ENCODE data around the gene TPCN1. TPM values are rescaled to one million over a fixed set of nuclear protein-coding genes. Genes with fewer than 3 reads are reported as not detected.
A peak's percentile ranks its signal among the peaks of the same experiment; 100 is the strongest.

The TPCN1 gene
- total and polyA plus RNA-seq, 2 of the 13 experiments (the other 11 are each of a cell fraction or from before 2014, with no cell fraction given) = 8.0 to 26.8 TPM

DNA sequence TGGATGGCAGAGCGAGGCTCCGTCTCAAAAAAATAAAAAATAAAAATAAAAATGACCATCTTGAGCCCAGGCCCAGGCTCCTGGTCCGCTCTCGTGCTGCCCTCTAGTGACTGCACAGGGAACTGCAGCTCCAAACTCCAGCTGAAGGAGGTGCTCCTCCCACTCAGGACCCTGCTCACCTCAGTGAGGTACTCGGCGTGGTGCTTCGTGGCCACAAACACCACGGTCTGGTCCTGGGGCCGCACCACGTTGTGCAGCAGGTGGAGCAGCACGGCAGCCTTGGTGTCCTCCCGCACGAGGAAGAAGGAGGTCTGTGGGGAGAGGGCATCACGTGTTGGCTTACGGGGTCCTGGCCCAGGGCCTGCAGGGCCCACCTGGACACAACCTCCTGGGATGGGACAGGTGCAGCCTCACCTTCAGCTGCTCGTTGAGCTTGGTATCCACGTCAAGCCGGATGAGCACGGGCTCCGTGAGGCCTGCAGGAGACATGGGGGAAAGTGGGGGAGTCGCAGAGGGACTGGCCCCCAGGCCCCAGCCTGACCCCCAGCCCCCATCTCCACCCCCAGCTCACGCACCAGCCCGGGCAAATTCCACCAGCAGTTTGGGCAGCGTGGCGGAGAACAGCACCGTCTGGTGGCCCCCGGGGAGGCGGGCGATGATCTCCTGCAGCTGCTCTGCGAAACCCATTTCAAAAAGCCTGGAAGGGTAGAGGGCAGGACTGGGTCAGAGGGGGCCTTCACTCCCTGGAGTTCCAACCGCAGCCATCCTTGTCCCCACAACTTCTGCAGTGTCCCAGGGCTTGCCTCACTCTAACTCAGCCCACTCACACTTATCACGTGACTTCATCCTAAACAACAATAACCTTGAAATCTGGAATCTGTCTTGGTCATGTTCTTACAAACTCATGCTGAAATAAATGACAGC is 46.5 kb upstream of the TPCN1 start (continued):
- no peak for TF ChIP-seq ZNF496 (CRISPR knock-in tag; IDR thresholded peaks at IDR 0.05; ENCODE audit: insufficient replicate concordance)
- TF ChIP-seq HNF4A (CRISPR knock-in tag; IDR thresholded peaks at IDR 0.05) = no peak
- peak; percentile 48 for TF ChIP-seq SMC3 (IDR thresholded peaks at IDR 0.05; ENCODE audit: low read length)
- TF ChIP-seq RBFOX2 (IDR thresholded peaks at IDR 0.05; ENCODE audit: low read depth, low read length) = peak; percentile 34; the same call in 1 of the 2 replicates
- no peak for TF ChIP-seq EZH2 (conservative IDR thresholded peaks at IDR 0.05; ENCODE audit: low read depth, low read length)
- no peak for TF ChIP-seq ZNF674 (CRISPR knock-in tag; IDR thresholded peaks at IDR 0.05; ENCODE audit: low read depth)
- TF ChIP-seq NCOR1 (IDR thresholded peaks at IDR 0.05; ENCODE audit: borderline replicate concordance, low read length) = no peak
- TF ChIP-seq PTBP1 (IDR thresholded peaks at IDR 0.05; ENCODE audit: low read depth, low read length, poor library complexity, severe bottlenecking) = no peak
- TF ChIP-seq ZNF557 (CRISPR knock-in tag; IDR thresholded peaks at IDR 0.05) = no peak
- TF ChIP-seq RFXANK (CRISPR knock-in tag; IDR thresholded peaks at IDR 0.05) = no peak
- TF ChIP-seq ATM (IDR thresholded peaks at IDR 0.05; ENCODE audit: borderline replicate concordance) = no peak

DNA sequence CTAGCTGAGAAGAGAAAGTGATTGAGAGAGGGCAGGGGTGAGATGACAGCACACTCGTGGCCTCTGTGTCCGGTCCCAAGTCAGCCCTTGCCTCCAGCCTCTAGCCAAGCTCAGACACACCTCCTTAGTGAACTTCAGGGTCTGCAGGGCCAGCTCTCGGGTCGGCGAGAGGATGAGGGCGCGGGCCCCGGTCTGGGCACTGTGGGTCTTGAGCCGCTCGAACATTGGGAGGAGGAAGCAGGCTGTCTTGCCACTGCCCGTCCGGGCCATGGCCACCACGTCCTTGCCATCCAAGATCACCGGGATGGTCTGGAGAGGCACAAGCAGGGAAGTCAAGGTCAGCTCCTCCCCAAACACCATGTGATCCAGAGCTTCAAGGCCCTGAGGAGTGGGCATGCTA is 42.2 kb upstream of the TPCN1 start:
- Histone ChIP-seq H3K9me3 (ENCODE audit: low read length) (no peaks in the 10 kb centered on the region), H3K36me3 (replicated peaks in 1 of 2; ENCODE audit: control insufficient read depth in 1 of 2, insufficient read depth in 2 of 2, low read length in 2 of 2) (peaks cover 38 to 62% of the 10 kb centered on the region in 2 experiments; a peak in 4 of 5 replicates), H3K79me2 (ENCODE audit: insufficient read depth, low read length) (peaks cover 20% of the 10 kb centered on the region), H3K27me3 (ENCODE audit: control insufficient read depth in 1 of 2, insufficient read depth in 2 of 2, low read length in 2 of 2) (no peaks in the 10 kb centered on the region), H4K20me1 (ENCODE audit: insufficient read depth, low read length) (peaks cover 3% of the 10 kb centered on the region), H3K4me3 (replicated peaks in 1 of 3; ENCODE audit: insufficient read depth in 1 of 3, low read depth in 2 of 3, low read length in 3 of 3) (no peak overlapping the region), H2AFZ (ENCODE audit: low read length) (no peak overlapping the region), H3K9ac (ENCODE audit: insufficient read depth, low read depth, low read length) (no peak overlapping the region), H3K4me2 (ENCODE audit: low read depth, low read length) (no peak overlapping the region), H3K4me1 (ENCODE audit: insufficient read depth, low read length) (peaks cover 13% of the 10 kb centered on the region), H3K27ac (ENCODE audit: extremely low read length, insufficient read depth, low read length) (no peak overlapping the region)
- POLR2A ChIA-PET = no interaction called here
- DNase-seq (ENCODE audit: low spot score) = no peak
- BruUV-seq (replicated peaks) = no TSS peak
- TF ChIP-seq CHCHD3 (CRISPR knock-in tag; IDR thresholded peaks at IDR 0.05) (no peak), ZFP62 (CRISPR knock-in tag; IDR thresholded peaks at IDR 0.05) (no peak), ZKSCAN5 (CRISPR knock-in tag; IDR thresholded peaks at IDR 0.05) (no peak), ZNF451 (CRISPR knock-in tag; IDR thresholded peaks at IDR 0.05) (no peak)
- TF ChIP-seq, protein P1, sequence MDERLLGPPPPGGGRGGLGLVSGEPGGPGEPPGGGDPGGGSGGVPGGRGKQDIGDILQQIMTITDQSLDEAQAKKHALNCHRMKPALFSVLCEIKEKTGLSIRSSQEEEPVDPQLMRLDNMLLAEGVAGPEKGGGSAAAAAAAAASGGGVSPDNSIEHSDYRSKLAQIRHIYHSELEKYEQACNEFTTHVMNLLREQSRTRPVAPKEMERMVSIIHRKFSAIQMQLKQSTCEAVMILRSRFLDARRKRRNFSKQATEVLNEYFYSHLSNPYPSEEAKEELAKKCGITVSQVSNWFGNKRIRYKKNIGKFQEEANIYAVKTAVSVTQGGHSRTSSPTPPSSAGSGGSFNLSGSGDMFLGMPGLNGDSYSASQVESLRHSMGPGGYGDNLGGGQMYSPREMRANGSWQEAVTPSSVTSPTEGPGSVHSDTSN (CRISPR knock-in tag; IDR thresholded peaks at IDR 0.05) = no peak
- CTCF ChIA-PET (ENCODE audit: low intra/inter-chr PET ratio, low total read pairs) = no interaction called here
- no peak for FAIRE-seq
- intact Hi-C loops (cut with micrococcal nuclease; ENCODE audit: unreplicated experiment) = no loop called here
- no peak for ATAC-seq
- WGBS (ENCODE audit: low lambda C conversion rate) = no CpG with 5 or more reads among the region's 14 CpGs
- in situ Hi-C loops (cut with HindIII; ENCODE audit: extremely low pct_ligation_motif_present, low pct_unique_long_range_greater_than_20kb) = no loop called here
